Neuronal stem cell (in vitro differentiated cells): ENCODE results near the gene RNF40.
A peak's percentile ranks its signal among the peaks of the same experiment; 100 is the strongest.

Experiments
- DNase-seq: peaks from one replicate; pipeline ENCODE4 v3.0.0-alpha.2; 2013; ENCODE audit warnings: low spot score
- H2AFZ ChIP-seq: one replicate; pipeline ENCODE4 v1.6.1; 2013; ENCODE audit warnings: mild to moderate bottlenecking, low read length, inconsistent platforms
- H2AK5ac ChIP-seq: 2 replicates; pipeline ENCODE4 v1.6.1; 2013; ENCODE audit warnings: low read depth, mild to moderate bottlenecking, inconsistent platforms, low read length, moderate library complexity, mixed read lengths
- H2BK120ac ChIP-seq: 2 replicates; pipeline ENCODE4 v1.6.1; 2013; ENCODE audit warnings: low read depth, mild to moderate bottlenecking, inconsistent platforms, low read length, moderate library complexity, mixed read lengths
- H2BK12ac ChIP-seq: one replicate; pipeline ENCODE4 v1.6.1; 2013; ENCODE audit warnings: low read length, inconsistent platforms
- H2BK15ac ChIP-seq: 2 replicates; pipeline ENCODE4 v1.6.1; 2013; ENCODE audit warnings: mild to moderate bottlenecking, low read length, inconsistent platforms, mixed read lengths
- H2BK5ac ChIP-seq: one replicate; pipeline ENCODE4 v1.6.1; 2013; ENCODE audit warnings: inconsistent platforms, mild to moderate bottlenecking, low read length, moderate library complexity
- H3K14ac ChIP-seq: one replicate; pipeline ENCODE4 v1.6.1; 2013; ENCODE audit warnings: low read length, inconsistent platforms
- H3K18ac ChIP-seq: 2 replicates; pipeline ENCODE4 v1.6.1; 2013; ENCODE audit warnings: low read length, inconsistent platforms
- H3K23ac ChIP-seq: 2 replicates; pipeline ENCODE4 v1.6.1; 2013; ENCODE audit warnings: low read depth, mild to moderate bottlenecking, mixed read lengths, low read length, inconsistent platforms; ENCODE audit not compliant: poor library complexity
- H3K27ac ChIP-seq: replicated peaks from 3 replicates; pipeline ENCODE4 v1.5.1; 2013; ENCODE audit warnings: low read length, inconsistent platforms
- H3K27me3 ChIP-seq, 3 experiments: 2 replicates each; pipeline ENCODE4 v1.6.1; 2013; ENCODE audit warnings: low read length in 3 of 3, mild to moderate bottlenecking in 2 of 3, inconsistent platforms in 1 of 3, low read depth in 1 of 3, mixed read lengths in 1 of 3, moderate library complexity in 1 of 3; ENCODE audit not compliant: control insufficient read depth in 3 of 3, insufficient read depth in 3 of 3
- H3K36me3 ChIP-seq, 2 donors: replicated peaks in 1 of 2; 2 replicates each; pipeline ENCODE4 v1.6.1; 2013; ENCODE audit warnings: low read length in 2 of 2; ENCODE audit not compliant: control insufficient read depth in 2 of 2, insufficient read depth in 2 of 2
- H3K4ac ChIP-seq: 2 replicates; pipeline ENCODE4 v1.6.1; 2013; ENCODE audit warnings: inconsistent platforms, mild to moderate bottlenecking, low read length, moderate library complexity
- H3K4me1 ChIP-seq, 2 donors: 1 replicate in 1 of 2; 2 replicates in 1 of 2; pipeline ENCODE4 v1.6.1; 2013; ENCODE audit warnings: low read length in 2 of 2, low read depth in 1 of 2; ENCODE audit not compliant: control insufficient read depth in 2 of 2, insufficient read depth in 1 of 2
- H3K4me2 ChIP-seq: one replicate; pipeline ENCODE4 v1.6.1; 2013; ENCODE audit warnings: mild to moderate bottlenecking, low read length, inconsistent platforms; ENCODE audit not compliant: insufficient read depth, poor library complexity, severe bottlenecking
- H3K4me3 ChIP-seq, 2 donors: 2 replicates each; pipeline ENCODE4 v1.5.1; 2013; ENCODE audit warnings: low read length in 2 of 2, mild to moderate bottlenecking in 2 of 2, inconsistent platforms in 1 of 2, moderate library complexity in 1 of 2
- H3K79me1 ChIP-seq: one replicate; pipeline ENCODE4 v1.6.1; 2013; ENCODE audit warnings: low read depth, mild to moderate bottlenecking, inconsistent platforms, low read length, moderate library complexity
- H3K9ac ChIP-seq: one replicate; pipeline ENCODE4 v1.6.1; 2013; ENCODE audit warnings: mild to moderate bottlenecking, low read depth, low read length, inconsistent platforms; ENCODE audit not compliant: poor library complexity
- H3K9me3 ChIP-seq, 2 donors: replicated peaks in 1 of 2; 2 replicates each; pipeline versions ENCODE3 to v1.6.1; 2013; ENCODE audit warnings: low read length in 2 of 2, mild to moderate bottlenecking in 2 of 2, inconsistent platforms in 1 of 2, low read depth in 1 of 2, mixed read lengths in 1 of 2, moderate library complexity in 1 of 2; ENCODE audit not compliant: control insufficient read depth in 2 of 2, insufficient read depth in 1 of 2
- H4K8ac ChIP-seq: one replicate; pipeline ENCODE4 v1.6.1; 2013; ENCODE audit warnings: low read depth, mild to moderate bottlenecking, inconsistent platforms, low read length, moderate library complexity
- H4K91ac ChIP-seq: one replicate; pipeline ENCODE4 v1.6.1; 2013; ENCODE audit warnings: low read length, low read depth, mild to moderate bottlenecking, inconsistent platforms; ENCODE audit not compliant: poor library complexity
- WGBS, 2 donors: extraction: QIAGEN DNeasy Blood & Tissue Kit; methylation state at CpG; one replicate each; pipeline ENCODE4 v1.1.7; 2013; ENCODE audit warnings: missing lambda C conversion rate in 2 of 2, mixed read lengths in 1 of 2; ENCODE audit not compliant: insufficient read length in 2 of 2, insufficient replicate concordance in 1 of 2; ENCODE audit errors: extremely low coverage in 2 of 2; 5-methylcytosine and 5-hydroxymethylcytosine counted together

The RNF40 gene

DNA sequence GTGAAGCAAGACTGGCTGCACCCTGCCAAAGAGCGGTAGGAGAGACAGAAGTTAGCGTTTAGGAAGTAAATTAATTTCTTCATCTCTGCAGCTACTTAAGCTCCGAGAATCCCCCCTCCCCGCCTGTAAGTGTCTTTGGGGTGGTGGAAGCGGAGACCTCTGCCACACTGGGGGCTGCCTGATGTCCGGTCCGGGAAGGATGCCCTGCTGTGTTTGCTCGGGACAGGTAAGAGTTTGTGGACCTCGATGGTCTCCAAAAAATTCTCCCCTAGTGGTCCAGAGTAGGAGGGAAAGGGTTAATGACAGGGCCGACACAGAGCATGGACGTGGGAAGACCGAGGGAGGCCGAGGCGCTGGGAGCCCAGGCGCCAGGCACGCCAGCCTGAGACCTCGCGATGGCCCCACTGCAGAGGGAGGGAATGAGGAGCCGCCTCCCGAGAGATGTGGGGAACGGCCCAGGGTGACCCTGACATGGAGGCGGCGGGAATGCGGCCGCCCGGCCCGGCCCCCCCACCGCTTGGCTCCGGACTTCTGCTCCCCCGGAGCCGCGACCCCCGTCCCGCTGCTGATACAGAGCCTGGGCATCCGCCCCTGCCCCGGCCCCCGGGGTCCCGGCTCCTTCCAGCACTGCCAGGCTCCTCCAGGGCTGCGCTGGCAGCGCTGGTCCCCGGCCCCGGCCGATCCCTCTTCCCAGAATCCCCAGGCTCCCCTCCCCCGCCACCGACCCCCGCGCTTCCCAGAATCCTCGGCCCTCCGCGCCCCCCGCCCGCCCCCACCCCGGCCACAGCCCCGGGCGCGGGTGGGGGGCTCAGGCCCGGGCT is 24.2 kb downstream of the RNF40 start:
- peak overlapping the region; percentile 80 for H3K27ac ChIP-seq
- peak overlapping the region; percentile 62 for H2BK5ac ChIP-seq
- peak overlapping the region; percentile 71 for H3K18ac ChIP-seq
- peaks cover 27 to 43% of the 10 kb centered on the region in 2 donors for H3K36me3 ChIP-seq
- no peak overlapping the region for H2BK120ac ChIP-seq
- H3K4ac ChIP-seq, result no peak overlapping the region
- peak overlapping the region; percentile 73 for H3K23ac ChIP-seq
- peak overlapping the region; percentile 95 for H2AFZ ChIP-seq
- H2BK15ac ChIP-seq, result no peak overlapping the region
- peaks cover 10% of the 10 kb centered on the region for H3K79me1 ChIP-seq
- peak overlapping the region; percentile 65 for H3K4me2 ChIP-seq
- H3K4me1 ChIP-seq, result peaks cover 6 to 9% of the 10 kb centered on the region in 2 donors
- no peak overlapping the region for H2BK12ac ChIP-seq
- DNase-seq, result no peak
- H3K4me3 ChIP-seq, result peak overlapping the region; percentile 76 to 91
- no CpG with 5 or more reads among the region's 57 CpGs for WGBS, 2 donors
- no peak overlapping the region for H4K91ac ChIP-seq
- no peaks in the 10 kb centered on the region for H3K9me3 ChIP-seq
- H2AK5ac ChIP-seq, result peak overlapping the region; percentile 75
- H3K9ac ChIP-seq, result peak overlapping the region; percentile 98
- H3K27me3 ChIP-seq, result no peaks in the 10 kb centered on the region
- peak overlapping the region; percentile 94 for H3K14ac ChIP-seq
- H4K8ac ChIP-seq, result no peak overlapping the region

GRCh38 chr16:30786936-30787612 is 25.0 kb downstream of the RNF40 start, which contains the start of gene ZNF629:
Gene ZNF629, minus strand, starts transcription at chr16:30787205. Its CDS starts 2,723 bp downstream, at chr16:30784482.
- no peak within 1 kb of the TSS for H4K91ac ChIP-seq
- peak within 1 kb of the TSS; percentile 73 for H3K23ac ChIP-seq
- H3K4me2 ChIP-seq, result peak within 1 kb of the TSS; percentile 75
- WGBS, 2 donors, result no CpG with 5 or more reads among the region's 37 CpGs
- peak within 1 kb of the TSS; percentile 60 for H3K4ac ChIP-seq
- H3K4me3 ChIP-seq, result peak within 1 kb of the TSS; percentile 76 to 91
- peaks cover 6 to 9% of the 10 kb centered on the region in 2 donors for H3K4me1 ChIP-seq
- peak within 1 kb of the TSS; percentile 95 for H2AFZ ChIP-seq
- no peak within 1 kb of the TSS for H2BK12ac ChIP-seq
- H2BK5ac ChIP-seq, result peak within 1 kb of the TSS; percentile 62
- no peaks in the 10 kb centered on the region for H3K9me3 ChIP-seq
- peak within 1 kb of the TSS; percentile 89 for H2AK5ac ChIP-seq
- peak; percentile 87 for DNase-seq
- no peak within 1 kb of the TSS for H4K8ac ChIP-seq
- H3K36me3 ChIP-seq, result peaks cover 21 to 35% of the 10 kb centered on the region in 2 donors
- H3K18ac ChIP-seq, result peak within 1 kb of the TSS; percentile 97
- H3K79me1 ChIP-seq, result peaks cover 10% of the 10 kb centered on the region
- peak within 1 kb of the TSS; percentile 80 for H3K27ac ChIP-seq
- peak within 1 kb of the TSS; percentile 37 for H2BK120ac ChIP-seq
- peak within 1 kb of the TSS; percentile 59 for H2BK15ac ChIP-seq
- peak within 1 kb of the TSS; percentile 94 for H3K14ac ChIP-seq
- H3K27me3 ChIP-seq, result no peaks in the 10 kb centered on the region
- peak within 1 kb of the TSS; percentile 98 for H3K9ac ChIP-seq

DNA sequence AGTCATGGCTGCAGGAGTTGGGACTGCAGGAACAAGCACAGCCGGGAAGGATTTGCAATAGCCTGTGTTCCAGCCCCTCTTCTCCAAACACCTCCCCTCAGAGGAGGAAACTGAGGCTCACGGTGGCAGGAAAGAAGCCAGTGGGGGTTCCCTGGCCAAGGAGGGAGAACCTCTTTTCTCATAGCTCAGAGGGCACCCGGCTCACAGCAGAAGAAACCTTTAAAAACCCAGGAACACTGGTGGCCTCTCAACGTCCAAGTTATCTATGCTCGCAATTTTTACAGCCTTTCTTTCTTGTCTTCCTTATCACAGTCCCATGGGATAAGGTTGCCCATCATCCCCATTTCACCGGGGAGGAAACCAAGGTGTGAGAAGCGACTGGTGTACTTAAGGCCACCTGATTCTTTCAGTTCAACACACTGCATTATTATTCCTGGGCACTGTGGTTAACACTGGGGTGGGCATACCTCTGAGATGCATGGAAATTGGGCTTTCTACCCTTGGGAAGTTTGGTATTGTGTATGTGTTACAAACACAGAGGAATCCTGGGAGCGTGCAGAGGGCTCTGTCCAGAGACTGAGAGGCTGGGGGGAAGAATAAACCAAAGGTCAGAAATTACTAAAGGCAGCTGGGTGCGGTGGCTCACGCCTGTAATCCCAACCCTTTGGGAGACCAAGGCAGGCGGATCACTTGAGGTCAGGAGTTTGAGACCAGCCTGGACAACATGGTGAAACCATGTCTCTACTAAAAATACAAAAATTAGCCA is 25.7 kb downstream of the RNF40 start:
- H3K27me3 ChIP-seq, result no peaks in the 10 kb centered on the region
- peak overlapping the region; percentile 79 for H3K14ac ChIP-seq
- no peak overlapping the region for H4K91ac ChIP-seq
- H2BK5ac ChIP-seq, result peak overlapping the region; percentile 62
- H3K4ac ChIP-seq, result peak overlapping the region; percentile 60
- no CpG with 5 or more reads among the region's 11 CpGs for WGBS, 2 donors
- H4K8ac ChIP-seq, result no peak overlapping the region
- no peak overlapping the region for H2BK12ac ChIP-seq
- DNase-seq, result no peak
- peak overlapping the region; percentile 37 for H2BK120ac ChIP-seq
- peak overlapping the region; percentile 94 for H3K9ac ChIP-seq
- peaks cover 9% of the 10 kb centered on the region for H3K79me1 ChIP-seq
- H3K4me1 ChIP-seq, result peaks cover 6 to 9% of the 10 kb centered on the region in 2 donors
- H3K18ac ChIP-seq, result peak overlapping the region; percentile 97
- peak overlapping the region; percentile 59 for H2BK15ac ChIP-seq
- H3K23ac ChIP-seq, result peak overlapping the region; percentile 45
- H3K36me3 ChIP-seq, result peaks cover 14 to 28% of the 10 kb centered on the region in 2 donors
- no peak overlapping the region for H3K27ac ChIP-seq
- H3K9me3 ChIP-seq, result no peaks in the 10 kb centered on the region
- peak overlapping the region; percentile 95 for H2AFZ ChIP-seq
- peak overlapping the region; percentile 75 for H3K4me2 ChIP-seq
- peak overlapping the region; percentile 89 for H2AK5ac ChIP-seq
- peak overlapping the region; percentile 76 to 89 for H3K4me3 ChIP-seq
